Measurements from ENCODE around the gene C16orf87.

DNA sequence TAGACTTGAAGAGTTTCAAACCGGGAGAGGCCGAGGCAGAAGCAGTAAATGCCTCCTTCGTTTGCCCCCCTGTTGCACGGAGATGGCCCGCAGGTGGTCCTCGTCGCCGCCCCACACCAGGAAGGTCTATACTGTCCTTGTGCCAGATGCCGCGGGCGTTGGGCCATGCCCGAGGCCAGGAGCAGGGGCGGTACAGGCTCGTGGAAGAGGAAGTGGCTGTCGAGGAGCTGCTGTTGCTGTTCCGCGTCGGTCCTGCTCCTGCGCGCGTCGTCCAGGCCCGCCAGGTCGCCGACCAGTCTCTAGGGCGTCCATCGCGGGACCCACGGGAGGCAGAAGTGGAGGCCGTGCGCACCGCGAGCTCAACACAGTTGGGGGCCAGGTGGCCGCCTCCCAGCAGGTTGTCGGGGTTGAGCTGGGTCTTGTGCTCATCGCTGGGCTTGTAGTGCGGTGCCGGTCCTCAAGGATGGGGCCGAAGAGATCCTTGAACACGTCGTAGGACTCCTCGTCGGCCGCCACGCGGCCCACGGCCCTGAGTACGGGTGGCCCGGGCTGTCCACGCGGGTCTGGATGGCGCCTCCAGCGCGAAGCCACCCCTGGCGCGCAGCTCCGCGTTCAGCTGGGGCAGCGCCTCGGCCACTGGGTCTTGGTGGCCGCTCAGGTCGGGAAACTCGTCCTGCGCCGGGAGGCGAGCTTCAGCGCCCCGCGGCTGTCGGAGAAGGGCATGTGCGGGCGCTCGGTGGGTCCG lies 13.1 kb upstream of the C16orf87 start:
- peak; percentile 31 for TF ChIP-seq EZH2 (IDR thresholded peaks at IDR 0.05; ENCODE audit: insufficient read depth, low read length)
- TF ChIP-seq, protein P1, sequence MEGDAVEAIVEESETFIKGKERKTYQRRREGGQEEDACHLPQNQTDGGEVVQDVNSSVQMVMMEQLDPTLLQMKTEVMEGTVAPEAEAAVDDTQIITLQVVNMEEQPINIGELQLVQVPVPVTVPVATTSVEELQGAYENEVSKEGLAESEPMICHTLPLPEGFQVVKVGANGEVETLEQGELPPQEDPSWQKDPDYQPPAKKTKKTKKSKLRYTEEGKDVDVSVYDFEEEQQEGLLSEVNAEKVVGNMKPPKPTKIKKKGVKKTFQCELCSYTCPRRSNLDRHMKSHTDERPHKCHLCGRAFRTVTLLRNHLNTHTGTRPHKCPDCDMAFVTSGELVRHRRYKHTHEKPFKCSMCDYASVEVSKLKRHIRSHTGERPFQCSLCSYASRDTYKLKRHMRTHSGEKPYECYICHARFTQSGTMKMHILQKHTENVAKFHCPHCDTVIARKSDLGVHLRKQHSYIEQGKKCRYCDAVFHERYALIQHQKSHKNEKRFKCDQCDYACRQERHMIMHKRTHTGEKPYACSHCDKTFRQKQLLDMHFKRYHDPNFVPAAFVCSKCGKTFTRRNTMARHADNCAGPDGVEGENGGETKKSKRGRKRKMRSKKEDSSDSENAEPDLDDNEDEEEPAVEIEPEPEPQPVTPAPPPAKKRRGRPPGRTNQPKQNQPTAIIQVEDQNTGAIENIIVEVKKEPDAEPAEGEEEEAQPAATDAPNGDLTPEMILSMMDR (IDR thresholded peaks at IDR 0.05; ENCODE audit: insufficient read depth, low read depth, low read length): no peak

Measured in astrocyte (in vitro differentiated cells and primary cell).